Activated B cell treated with CpG ODN at 0.5 μM for 24 hours (primary cell): ENCODE measurements around the gene ACKR2. TPM values are rescaled to one million over a fixed set of nuclear protein-coding genes. Genes with fewer than 3 reads are reported as not detected.

Experiments
- ATAC-seq: fragments of 200-7000 bp; cut with Tn5 transposase; one replicate; pipeline ENCODE4 v1.10.0; 2021; ENCODE audit warnings: low read depth, mild to moderate bottlenecking, moderate library complexity
- CTCF ChIA-PET: fragments of 350-600 bp; sonication (Branson Sonifier 250); formaldehyde crosslinking; loops from one replicate; lab custom pipeline; 2021; ENCODE audit warnings: antibody characterized with exemption; lab: Charles Lee
- POLR2A ChIA-PET: fragments of 350-600 bp; sonication (Branson Sonifier 250); formaldehyde crosslinking; loops from one replicate; lab custom pipeline; 2021; ENCODE audit warnings: antibody characterized with exemption; lab: Charles Lee
- DNase-seq: peaks from one replicate; pipeline ENCODE4 v3.0.0; 2022
- H3K27ac Mint-ChIP-seq: one replicate; pipeline ENCODE4 v1.8.0; 2020; ENCODE audit warnings: mixed read lengths
- H3K27me3 Mint-ChIP-seq: one replicate; pipeline ENCODE4 v1.8.0; 2021; ENCODE audit warnings: mixed read lengths
- H3K36me3 Mint-ChIP-seq: one replicate; pipeline ENCODE4 v1.8.0; 2021; ENCODE audit warnings: low read depth, mixed read lengths
- H3K4me1 Mint-ChIP-seq: one replicate; pipeline ENCODE4 v1.8.0; 2021; ENCODE audit warnings: mixed read lengths
- H3K4me3 Mint-ChIP-seq: one replicate; pipeline ENCODE4 v1.8.0; 2020; ENCODE audit warnings: mild to moderate bottlenecking, mixed read lengths
- H3K9me3 Mint-ChIP-seq: one replicate; pipeline ENCODE4 v1.8.0; 2020; ENCODE audit warnings: mixed read lengths
- intact Hi-C: fragments of 100-400 bp; cut with micrococcal nuclease; formaldehyde crosslinking; loops from one replicate; pipeline ENCODE4 v1.15.1; 2024
- total RNA-seq: library from RNA; stranded (reverse); gene quantifications from 2 replicates; pipeline ENCODE4 v1.2.3, GENCODE V29; 2022
- TF ChIP-seq, protein P1 (sequence below): fragments of 200-600 bp; IDR thresholded peaks from one replicate; pipeline ENCODE4 v1.8.0; 2022; ENCODE audit warnings: antibody characterized with exemption, mild to moderate bottlenecking

The ACKR2 gene
- total RNA-seq, 1 donor from 2014 or later, result 0.22 TPM

DNA sequence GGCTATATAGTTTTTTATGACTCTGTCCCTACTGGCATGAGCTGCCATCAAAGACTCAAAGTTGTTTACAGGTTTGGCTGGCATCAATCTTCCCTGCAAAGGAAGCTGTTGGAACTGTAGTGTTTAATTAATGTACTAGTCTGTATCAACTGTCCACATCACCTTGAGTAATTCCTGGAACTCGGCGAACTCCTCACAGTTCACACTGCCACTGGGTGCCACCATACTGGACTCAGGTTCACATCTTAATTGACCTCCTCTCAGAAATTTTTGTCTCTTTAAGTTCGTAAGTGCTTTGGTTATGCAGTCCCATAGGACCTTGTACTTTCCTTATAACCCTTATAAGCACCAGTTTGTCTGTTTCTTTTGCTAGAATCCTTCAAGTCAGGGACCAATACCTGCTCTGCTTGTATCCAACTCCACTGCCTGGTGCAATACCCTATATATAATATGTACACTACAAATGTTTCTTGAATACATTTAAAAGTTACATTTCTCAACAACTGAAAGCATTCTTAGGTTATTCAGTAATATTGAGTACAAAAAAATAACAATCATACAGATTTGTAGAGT, 8.1 kb upstream of the ACKR2 start:
- intact Hi-C loops, result loop anchor here (5.0 to 10.0 kb wide), 3 partner anchors 46 to 484 kb away; partner anchors contain the start of genes POMGNT2 and SNRK
- DNase-seq (no peak), ATAC-seq (no peak)
- ChIA-PET CTCF (interaction anchor here (1.1 to 1.7 kb wide), 2 partner anchors 21 to 38 kb away, joined by 4 read pairs; no protein-coding TSS in a partner anchor), POLR2A (interaction anchor here (0.6 kb wide), 1 partner anchor 30 kb away, joined by 3 read pairs; no protein-coding TSS in a partner anchor)
- Mint-ChIP-seq H3K4me1 (peaks cover 44% of the 10 kb centered on the region), H3K27me3 (peaks cover 6% of the 10 kb centered on the region), H3K9me3 (no peaks in the 10 kb centered on the region), H3K27ac (no peak overlapping the region), H3K4me3 (no peak overlapping the region), H3K36me3 (peaks cover 11% of the 10 kb centered on the region)
- TF ChIP-seq, protein P1, sequence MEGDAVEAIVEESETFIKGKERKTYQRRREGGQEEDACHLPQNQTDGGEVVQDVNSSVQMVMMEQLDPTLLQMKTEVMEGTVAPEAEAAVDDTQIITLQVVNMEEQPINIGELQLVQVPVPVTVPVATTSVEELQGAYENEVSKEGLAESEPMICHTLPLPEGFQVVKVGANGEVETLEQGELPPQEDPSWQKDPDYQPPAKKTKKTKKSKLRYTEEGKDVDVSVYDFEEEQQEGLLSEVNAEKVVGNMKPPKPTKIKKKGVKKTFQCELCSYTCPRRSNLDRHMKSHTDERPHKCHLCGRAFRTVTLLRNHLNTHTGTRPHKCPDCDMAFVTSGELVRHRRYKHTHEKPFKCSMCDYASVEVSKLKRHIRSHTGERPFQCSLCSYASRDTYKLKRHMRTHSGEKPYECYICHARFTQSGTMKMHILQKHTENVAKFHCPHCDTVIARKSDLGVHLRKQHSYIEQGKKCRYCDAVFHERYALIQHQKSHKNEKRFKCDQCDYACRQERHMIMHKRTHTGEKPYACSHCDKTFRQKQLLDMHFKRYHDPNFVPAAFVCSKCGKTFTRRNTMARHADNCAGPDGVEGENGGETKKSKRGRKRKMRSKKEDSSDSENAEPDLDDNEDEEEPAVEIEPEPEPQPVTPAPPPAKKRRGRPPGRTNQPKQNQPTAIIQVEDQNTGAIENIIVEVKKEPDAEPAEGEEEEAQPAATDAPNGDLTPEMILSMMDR, result no peak

DNA sequence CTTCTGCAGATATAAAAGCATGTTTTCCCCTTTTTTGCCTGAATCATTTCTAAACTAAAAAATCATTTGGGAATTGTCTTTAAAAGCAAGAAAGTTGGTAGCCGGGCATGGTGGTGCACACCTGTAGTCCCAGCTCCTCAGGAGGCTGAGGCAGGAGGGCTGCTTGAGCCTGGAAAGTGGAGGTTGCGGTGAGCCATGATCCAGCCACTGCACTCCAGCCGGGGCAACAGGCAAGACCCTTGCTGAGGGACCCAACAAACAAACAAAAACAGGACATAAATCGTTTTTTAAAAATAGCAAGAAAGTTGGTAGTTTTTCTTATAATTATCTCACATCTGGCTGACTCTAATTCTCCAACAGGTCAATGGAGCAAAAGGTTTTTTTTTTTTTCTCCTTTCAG, 7.5 kb upstream of the ACKR2 start:
- ChIA-PET POLR2A (no interaction called here), CTCF (no interaction called here)
- no peak for DNase-seq
- no peak overlapping the region for H3K27ac Mint-ChIP-seq
- H3K27me3 Mint-ChIP-seq, result peaks cover 6% of the 10 kb centered on the region
- no peak overlapping the region for H3K4me3 Mint-ChIP-seq
- peaks cover 41% of the 10 kb centered on the region for H3K4me1 Mint-ChIP-seq
- H3K36me3 Mint-ChIP-seq, result peaks cover 8% of the 10 kb centered on the region
- H3K9me3 Mint-ChIP-seq, result no peaks in the 10 kb centered on the region
- intact Hi-C loops, result loop anchor here (5.0 to 10.0 kb wide), 3 partner anchors 46 to 483 kb away; partner anchors contain the start of genes POMGNT2 and SNRK
- TF ChIP-seq, protein P1, result no peak
- no peak for ATAC-seq

DNA sequence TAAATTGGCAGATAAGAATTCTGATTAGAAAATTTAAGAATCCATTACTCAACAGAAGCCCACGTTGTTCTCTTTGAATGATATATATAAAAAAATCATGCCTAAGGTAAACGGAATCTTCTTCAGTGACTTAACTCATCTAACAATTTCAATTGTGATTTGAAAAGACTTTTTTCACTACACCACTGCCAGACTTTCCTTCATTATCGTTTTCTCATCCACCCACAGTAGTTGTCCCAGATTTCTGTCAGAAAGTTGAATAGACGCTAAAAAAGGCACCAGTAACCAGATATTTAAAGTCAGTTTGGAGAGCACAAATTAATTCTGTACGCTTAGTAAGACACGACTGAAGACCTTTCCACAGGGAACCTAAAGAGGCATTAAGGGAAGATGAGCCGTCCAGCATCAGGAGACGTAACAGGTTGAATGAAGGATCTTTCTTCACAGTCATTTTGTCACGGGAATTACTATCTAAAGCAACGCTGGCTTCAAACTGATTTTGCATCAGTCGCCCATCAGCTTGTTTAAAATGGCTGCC, 6.3 kb upstream of the ACKR2 start:
- ATAC-seq, result no peak
- intact Hi-C loops, result loop anchor here (5.0 to 10.0 kb wide), 3 partner anchors 44 to 482 kb away; partner anchors contain the start of genes POMGNT2 and SNRK

DNA sequence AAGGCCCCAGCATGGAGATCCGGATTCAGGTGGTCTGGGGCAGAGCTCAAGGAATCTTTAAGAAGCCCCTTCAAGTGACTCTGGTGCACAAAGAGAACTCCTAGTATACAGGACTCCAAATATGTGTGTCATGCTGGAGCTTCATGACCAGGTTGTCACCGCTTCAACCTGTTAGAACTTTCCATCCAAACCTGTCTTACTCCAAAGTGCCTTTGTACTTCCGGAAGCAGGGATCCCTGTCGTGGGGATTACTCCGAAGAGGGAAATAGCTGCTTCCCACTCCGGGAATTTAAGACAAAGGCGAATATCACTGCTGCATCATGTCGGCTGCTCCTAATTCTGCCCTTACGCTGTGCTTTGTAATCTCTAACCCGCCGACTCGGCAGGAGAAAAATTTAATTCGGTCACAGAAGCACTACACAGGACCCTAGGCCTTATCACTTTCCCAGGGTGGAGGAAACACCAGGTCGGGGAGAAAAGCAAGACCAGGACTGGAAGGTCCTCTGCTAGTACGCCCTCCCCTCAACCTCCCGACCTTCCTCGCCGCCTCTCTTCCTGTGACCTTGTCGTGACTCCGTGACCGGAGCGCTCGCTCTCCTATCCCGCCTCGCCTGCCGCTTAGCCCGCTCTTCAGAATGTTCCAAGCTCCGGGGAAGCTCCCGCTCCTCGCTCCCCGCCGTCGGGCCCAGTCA, 5.7 kb upstream of the ACKR2 start:
- TF ChIP-seq, protein P1, result no peak
- POLR2A ChIA-PET, result interaction anchor here (0.6 to 1.7 kb wide), 5 partner anchors 14 to 213 kb away, joined by 3 to 7 read pairs (median 6); partner anchors contain the start of gene SS18L2
- DNase-seq (no peak), ATAC-seq (peak; percentile 4)
- CTCF ChIA-PET, result interaction anchor here (0.9 to 2.3 kb wide), 3 partner anchors 24 to 77 kb away, joined by 3 to 6 read pairs (median 4); no protein-coding TSS in a partner anchor
- Mint-ChIP-seq H3K36me3 (peaks cover 8% of the 10 kb centered on the region), H3K27me3 (peaks cover 6% of the 10 kb centered on the region), H3K4me1 (peaks cover 41% of the 10 kb centered on the region), H3K27ac (peak overlapping the region; percentile 87), H3K4me3 (peak overlapping the region; percentile 97), H3K9me3 (no peaks in the 10 kb centered on the region)
- intact Hi-C loops, result loop anchor here (1.0 to 10.0 kb wide), 6 partner anchors 23 to 481 kb away; partner anchors contain the start of genes CCDC13, POMGNT2 and SNRK

More for the DNA sequence above, 6.3 kb upstream of the ACKR2 start:
- peak overlapping the region; percentile 97 for H3K4me3 Mint-ChIP-seq
- peaks cover 8% of the 10 kb centered on the region for H3K36me3 Mint-ChIP-seq
- ChIA-PET POLR2A (interaction anchor here (1.5 kb wide), 1 partner anchor 213 kb away, joined by 5 read pairs; the partner anchor contains the start of gene SS18L2), CTCF (interaction anchor here (0.9 to 2.3 kb wide), 3 partner anchors 23 to 78 kb away, joined by 3 to 6 read pairs (median 4); no protein-coding TSS in a partner anchor)
- no peak overlapping the region for H3K27ac Mint-ChIP-seq
- TF ChIP-seq, protein P1, result no peak
- H3K4me1 Mint-ChIP-seq, result peaks cover 41% of the 10 kb centered on the region
- H3K27me3 Mint-ChIP-seq, result peaks cover 6% of the 10 kb centered on the region
- no peak for DNase-seq
- H3K9me3 Mint-ChIP-seq, result no peaks in the 10 kb centered on the region
